Gastrocnemius medialis (tissue), 4 donors: Measurements from ENCODE around the gene SORBS2.

ENCODE experiments used
- CTCF ChIP-seq, 5 experiments: fragments of 450-650 bp in 3 of 5; fragments of 200-600 bp in 2 of 5; sonication (generic) in 2 of 5; IDR thresholded peaks in 4 of 5; conservative IDR thresholded peaks in 1 of 5; 1 replicate in 4 of 5; 2 replicates in 1 of 5; pipeline ENCODE4 v1.5.1; 2016 to 2019; ENCODE audit warnings: antibody characterized with exemption in 5 of 5, mild to moderate bottlenecking in 3 of 5, moderate library complexity in 3 of 5
- POLR2A ChIP-seq, 2 donors: fragments of 450-650 bp; IDR thresholded peaks; one replicate each; pipeline ENCODE4 v1.6.1; 2017; ENCODE audit warnings: antibody characterized with exemption in 2 of 2, mild to moderate bottlenecking in 2 of 2, moderate library complexity in 2 of 2

GRCh38 chr4:185710487-185710995, 101.5 kb downstream of the SORBS2 start:
- TF ChIP-seq CTCF (IDR thresholded peaks at IDR 0.05 in 4 of 5, conservative IDR thresholded peaks at IDR 0.05 in 1 of 5) (no peak), POLR2A (IDR thresholded peaks at IDR 0.05) (no peak)
